Activated CD8-positive, alpha-beta memory T cell treated with anti-CD3 and anti-CD28 coated beads for 48 hours (primary cell): ENCODE data around the gene HGF.
"Not testable (repeated sequence)": the region's sequence is repeated elsewhere in the genome, so short reads cannot be mapped to it uniquely, and the experiment has no call there.

Experiments
- DNase-seq, 3 experiments: peaks; one replicate each; pipeline ENCODE4 v3.0.0-alpha.2; 2020; ENCODE audit warnings: low read depth in 2 of 3, low spot score in 2 of 3

Gene HGF

GRCh38 chr7:81769891-81770727 is at the start of gene HGF:
HGF (minus strand) TSS chr7:81770047; CDS start chr7:81769971, 76 bp downstream.
- no peak for DNase-seq

DNA sequence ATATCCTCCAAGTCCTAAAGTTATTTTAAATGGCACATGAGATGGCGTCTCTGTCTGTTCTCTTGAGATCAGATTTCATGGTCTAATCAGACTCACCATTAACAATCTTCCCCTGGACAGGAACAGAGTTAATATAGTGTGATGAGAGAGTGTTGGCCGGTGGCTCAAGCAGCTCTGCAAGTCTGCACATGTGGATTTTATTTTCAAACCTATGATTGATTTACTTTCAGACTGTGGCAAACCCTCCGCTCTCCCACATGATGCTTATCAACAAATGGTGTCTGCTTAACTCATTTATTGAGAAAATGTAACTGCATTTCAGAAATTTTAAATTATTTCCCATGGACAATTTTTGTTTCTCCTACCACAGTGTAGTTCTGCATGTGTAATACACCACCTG is 46.5 kb upstream of the HGF start:
- no peak for DNase-seq

DNA sequence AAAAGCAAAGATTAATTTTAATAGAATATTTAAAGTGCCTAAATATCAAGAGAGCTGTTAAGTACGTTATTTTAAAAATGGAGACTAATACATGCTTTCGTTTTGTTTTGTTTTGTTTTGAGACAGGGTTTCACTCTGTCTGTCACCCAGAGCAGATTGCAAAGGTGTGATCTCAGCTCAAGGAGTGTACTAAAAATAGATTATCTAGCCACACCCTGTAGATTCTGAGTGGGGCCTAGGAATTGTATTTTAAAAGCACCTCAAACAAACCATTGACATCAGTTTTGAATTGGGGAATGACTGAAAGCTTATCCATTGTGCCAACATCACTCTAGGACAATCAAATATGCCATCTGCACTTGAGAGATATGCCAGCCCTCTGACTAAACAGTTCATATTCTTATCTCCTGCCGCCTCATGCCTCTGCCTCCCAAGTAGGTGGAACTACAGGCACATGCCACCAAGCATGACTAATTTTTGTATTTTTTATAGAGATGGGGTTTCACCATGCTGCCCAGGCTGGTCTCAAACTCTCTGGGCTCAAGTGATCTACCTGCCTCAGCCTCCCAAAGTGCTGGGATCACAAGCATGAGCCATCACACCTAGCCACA is 43.1 kb upstream of the HGF start:
- not testable (repeated sequence) for DNase-seq

DNA sequence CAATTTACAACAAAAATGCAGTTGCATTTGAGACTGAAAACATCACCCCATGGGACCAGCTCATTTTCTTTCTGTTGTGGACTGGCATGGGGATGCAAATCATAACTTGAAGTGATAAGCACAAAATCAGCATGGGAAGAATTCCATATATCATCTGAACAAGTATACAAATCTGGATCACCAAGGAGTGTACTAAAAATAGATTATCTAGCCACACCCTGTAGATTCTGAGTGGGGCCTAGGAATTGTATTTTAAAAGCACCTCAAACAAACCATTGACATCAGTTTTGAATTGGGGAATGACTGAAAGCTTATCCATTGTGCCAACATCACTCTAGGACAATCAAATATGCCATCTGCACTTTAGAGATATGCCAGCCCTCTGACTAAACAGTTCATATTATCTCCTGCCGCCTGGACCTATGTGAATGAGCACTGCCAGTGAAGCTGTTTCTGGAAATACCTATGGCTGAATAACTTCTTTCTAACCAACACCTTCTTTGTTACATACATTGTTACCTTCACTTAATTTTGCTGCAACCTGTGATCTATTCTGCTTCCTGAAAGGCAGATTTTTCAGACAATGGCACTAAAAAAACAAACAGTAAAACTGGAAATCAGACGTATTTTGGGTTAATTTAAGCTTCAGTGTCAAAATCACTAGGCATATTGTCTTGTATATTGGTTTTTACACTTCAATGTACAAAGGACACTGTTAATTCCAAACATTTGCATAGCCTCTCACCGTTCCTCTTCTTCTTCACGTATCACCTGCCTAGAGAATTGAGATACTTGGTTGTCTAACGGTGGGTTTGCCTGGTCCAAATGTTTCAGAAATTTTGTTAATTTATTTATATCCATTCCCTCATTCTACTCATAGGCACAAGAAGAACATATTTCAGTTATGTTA is 42.4 kb upstream of the HGF start:
- DNase-seq: no peak

GRCh38 chr7:81810476-81811155 is 40.8 kb upstream of the HGF start:
- no peak for DNase-seq

DNA sequence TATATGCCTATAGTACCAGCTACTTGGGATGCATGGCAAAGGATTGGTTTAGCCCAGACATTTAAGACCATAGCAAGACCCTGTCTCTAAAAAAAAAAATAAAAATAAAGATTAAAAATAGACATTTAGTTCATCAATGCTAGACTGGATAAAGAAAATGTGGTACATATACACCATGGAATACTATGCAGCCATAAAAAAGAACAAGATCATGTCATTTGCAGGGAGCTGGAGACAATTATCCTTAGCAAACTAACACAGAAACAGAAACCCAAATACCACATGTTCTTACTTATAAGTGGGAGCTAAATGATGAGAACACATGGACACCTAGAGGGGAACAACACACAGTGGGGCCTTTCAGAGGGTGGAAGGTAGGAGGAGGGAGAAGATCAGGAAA is 38.5 kb upstream of the HGF start:
- DNase-seq: not testable (repeated sequence)

DNA sequence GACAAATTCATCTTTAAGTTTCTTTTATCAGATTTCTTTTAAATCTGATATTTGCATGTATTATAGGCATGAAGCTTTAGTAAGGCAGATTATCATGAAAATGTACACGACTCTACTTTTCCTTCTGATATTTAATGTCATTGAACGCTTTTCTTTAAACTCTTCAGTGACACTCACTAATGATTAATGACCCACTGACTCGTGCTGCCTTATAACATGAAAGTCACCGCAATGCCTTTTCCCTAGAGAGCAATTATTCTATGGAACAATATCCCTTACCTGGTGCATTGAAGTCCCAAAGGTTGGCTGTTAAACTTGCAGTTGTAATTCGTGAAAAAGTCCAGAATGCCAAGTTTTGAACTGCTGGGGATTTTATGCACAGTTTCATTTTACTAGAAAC is 33.4 kb upstream of the HGF start:
- DNase-seq: no peak

- no peak for DNase-seq
Measured at GRCh38 chr7:81802251-81802650, 32.4 kb upstream of the HGF start.

DNA sequence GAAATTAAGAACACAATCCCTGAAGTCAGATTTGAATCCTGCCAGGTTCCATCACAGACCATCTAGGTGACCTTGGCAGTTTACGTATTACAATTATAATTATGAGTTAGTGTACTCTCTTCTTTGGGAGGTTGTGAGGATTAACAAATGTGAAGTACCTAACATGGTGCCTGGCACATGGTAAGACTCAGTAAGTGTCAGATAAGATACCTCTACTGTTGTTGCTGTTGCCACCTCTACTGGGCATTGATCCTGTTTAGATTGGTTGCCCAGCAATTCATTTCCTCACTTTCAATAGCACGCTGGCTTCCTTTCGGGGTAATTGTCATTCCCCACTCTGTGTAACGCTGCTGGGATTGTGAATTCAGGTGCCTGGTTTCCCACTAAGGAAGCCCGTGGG is 31.7 kb upstream of the HGF start:
- no peak for DNase-seq

- no peak for DNase-seq
Measured at GRCh38 chr7:81791568-81792518, 22.0 kb upstream of the HGF start.

- DNase-seq: no peak
Measured at GRCh38 chr7:81790686-81791085, 20.8 kb upstream of the HGF start.

DNA sequence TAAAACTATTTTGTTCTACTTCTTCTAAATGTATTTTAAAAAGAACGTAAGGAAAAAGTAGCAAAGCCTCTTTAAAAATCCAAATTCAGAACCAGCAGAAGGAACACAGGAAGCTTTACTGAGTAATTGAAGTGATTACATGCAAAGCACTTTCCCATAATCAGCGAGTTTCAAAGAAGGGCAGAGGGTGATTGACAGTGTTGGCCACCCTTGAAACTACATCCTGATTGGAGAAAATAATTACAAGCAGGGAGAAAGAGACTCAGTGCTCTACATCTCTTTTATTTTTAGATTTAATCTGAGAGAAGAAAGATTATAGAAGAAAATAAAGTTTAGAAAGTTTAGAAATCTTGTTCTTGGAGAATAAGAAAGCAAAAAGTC is 20.3 kb upstream of the HGF start:
- no peak for DNase-seq

GRCh38 chr7:81789406-81790119 is 19.7 kb upstream of the HGF start:
- DNase-seq: no peak

- DNase-seq: no peak
Measured at GRCh38 chr7:81788246-81788645, 18.4 kb upstream of the HGF start.

GRCh38 chr7:81783818-81784217 is 14.0 kb upstream of the HGF start:
- no peak for DNase-seq

GRCh38 chr7:81780914-81781693 is 11.3 kb upstream of the HGF start:
- no peak for DNase-seq

DNA sequence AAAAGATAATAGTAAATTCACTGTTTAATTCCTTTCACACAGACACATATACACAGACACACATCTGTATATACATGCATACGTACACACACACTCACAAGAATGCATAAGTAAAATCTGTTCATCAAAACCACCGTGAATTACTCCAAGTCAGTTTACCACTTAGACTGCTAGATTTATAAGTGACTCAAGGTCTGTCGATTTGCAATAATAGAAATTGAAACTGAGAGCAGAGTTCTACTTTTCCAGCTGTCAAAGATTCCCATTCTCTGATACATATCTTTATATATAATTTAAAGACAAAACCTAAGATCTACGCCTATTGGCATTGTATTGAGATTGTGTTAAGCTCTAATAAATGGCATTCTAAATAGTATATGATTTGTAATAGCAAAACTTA is 9.9 kb upstream of the HGF start:
- DNase-seq: no peak

DNA sequence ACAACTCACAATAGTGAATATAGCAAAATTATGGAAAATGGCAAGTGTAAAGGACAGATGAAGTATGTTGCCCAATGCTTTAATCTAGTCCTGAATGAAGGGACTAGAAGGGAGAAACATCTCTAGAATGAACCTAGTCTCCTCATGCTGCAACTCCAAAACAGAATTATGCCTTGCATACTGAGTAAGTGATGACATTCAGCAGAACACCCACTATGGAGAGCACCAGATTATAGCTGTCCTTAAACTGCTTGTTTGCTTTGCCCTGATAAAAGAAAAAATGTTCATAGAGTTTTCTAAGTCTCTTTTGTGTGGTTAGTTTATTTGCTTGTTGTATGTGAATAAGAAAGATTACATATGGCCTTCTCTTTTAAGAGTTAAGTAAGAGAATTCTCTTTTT is 7.8 kb upstream of the HGF start:
- no peak for DNase-seq
